ENCODE data around the gene ISG20. TPM values are rescaled to one million over a fixed set of nuclear protein-coding genes. Genes with fewer than 3 reads are reported as not detected.

The ISG20 gene
- total and polyA plus RNA-seq, 7 donors = 1.9 to 177 (median 20.1) TPM

- peak; percentile 39 for DNase-seq
- Histone ChIP-seq H3K27me3 (no peaks in the 10 kb centered on the region), H3K9me3 (no peaks in the 10 kb centered on the region), H3K4me3 (no peak overlapping the region), H3K27ac (no peak overlapping the region), H3K36me3 (no peaks in the 10 kb centered on the region), H3K4me1 (peaks cover 0 to 10% (median 0%) of the 10 kb centered on the region in 4 donors)
- intact Hi-C loops (cut with DNase I) = no loop called here
- TF ChIP-seq CTCF (IDR thresholded peaks at IDR 0.05) (no peak), POLR2AphosphoS5 (IDR thresholded peaks at IDR 0.05) (no peak), POLR2A (IDR thresholded peaks at IDR 0.05) (no peak), EP300 (IDR thresholded peaks at IDR 0.05) (no peak)
These were observed 22.4 kb downstream of the ISG20 start for GRCh38 chr15:88661041-88661700.

GRCh38 chr15:88661761-88662556 is 23.1 kb downstream of the ISG20 start:
- Histone ChIP-seq H3K27ac (no peak overlapping the region), H3K4me1 (peaks cover 0 to 10% (median 0%) of the 10 kb centered on the region in 4 donors), H3K9me3 (no peaks in the 10 kb centered on the region), H3K27me3 (no peaks in the 10 kb centered on the region), H3K4me3 (no peak overlapping the region), H3K36me3 (no peaks in the 10 kb centered on the region)
- no peak for DNase-seq
- intact Hi-C loops (cut with DNase I) = no loop called here
- WGBS, 2 donors = 45 to 69% methylated on average over 4 of the region's 4 CpGs
- TF ChIP-seq POLR2A (IDR thresholded peaks at IDR 0.05) (no peak), POLR2AphosphoS5 (IDR thresholded peaks at IDR 0.05) (no peak), CTCF (IDR thresholded peaks at IDR 0.05) (no peak)

- Histone ChIP-seq H3K36me3 (no peaks in the 10 kb centered on the region), H3K4me1 (peaks cover 0 to 5% (median 0%) of the 10 kb centered on the region in 4 donors), H3K27ac (no peak overlapping the region), H3K27me3 (no peaks in the 10 kb centered on the region), H3K4me3 (no peak overlapping the region), H3K9me3 (no peaks in the 10 kb centered on the region)
- peak; percentile 53 for DNase-seq
- 83 to 88% methylated on average over 6 of the region's 6 CpGs for WGBS, 2 donors
- intact Hi-C loops (cut with DNase I) = no loop called here
- TF ChIP-seq CTCF (IDR thresholded peaks at IDR 0.05) (no peak), EP300 (IDR thresholded peaks at IDR 0.05) (no peak), POLR2A (IDR thresholded peaks at IDR 0.05) (no peak), POLR2AphosphoS5 (IDR thresholded peaks at IDR 0.05) (no peak)
These were observed 24.4 kb downstream of the ISG20 start for GRCh38 chr15:88663141-88663621.

GRCh38 chr15:88664151-88664778 is 25.4 kb downstream of the ISG20 start:
- H3K9me3 ChIP-seq = no peaks in the 10 kb centered on the region
- H3K4me3 ChIP-seq = no peak overlapping the region
- H3K27ac ChIP-seq = no peak overlapping the region
- peaks cover 0 to 5% (median 0%) of the 10 kb centered on the region in 4 donors for H3K4me1 ChIP-seq
- H3K27me3 ChIP-seq = no peaks in the 10 kb centered on the region
- peak; percentile 55 for DNase-seq
- WGBS, 2 donors = 82 to 87% methylated on average over 7 of the region's 7 CpGs
- no peak for TF ChIP-seq EP300 (IDR thresholded peaks at IDR 0.05)
- peak in 1 of 4 experiments; percentile 10 for TF ChIP-seq CTCF (IDR thresholded peaks at IDR 0.05)
- intact Hi-C loops (cut with DNase I) = no loop called here
- H3K36me3 ChIP-seq = no peaks in the 10 kb centered on the region

Measured in sigmoid colon (tissue), 7 donors.